ENCODE data around the gene IQGAP1.
"Not testable (repeated sequence)": the region's sequence is repeated elsewhere in the genome, so short reads cannot be mapped to it uniquely, and the experiment has no call there.

IQGAP1 gene

GRCh38 chr15:90489944-90490343, 101.9 kb downstream of the IQGAP1 start:
- no peak for DNase-seq

- DNase-seq = no peak
These were observed 105.6 kb downstream of the IQGAP1 start for GRCh38 chr15:90493647-90494046.

- DNase-seq = no peak
These were observed 107.0 kb downstream of the IQGAP1 start for GRCh38 chr15:90495067-90495466.

GRCh38 chr15:90496791-90497190, 108.7 kb downstream of the IQGAP1 start:
- no peak for DNase-seq

- no peak for DNase-seq
These were observed 109.3 kb downstream of the IQGAP1 start for GRCh38 chr15:90497376-90497775.

GRCh38 chr15:90497912-90498311, 109.9 kb downstream of the IQGAP1 start:
- peak; percentile 27 for DNase-seq

GRCh38 chr15:90500171-90500570, 112.1 kb downstream of the IQGAP1 start:
- no peak for DNase-seq

- no peak for DNase-seq
These were observed 113.9 kb downstream of the IQGAP1 start for GRCh38 chr15:90501898-90502297.

- not testable (repeated sequence) for DNase-seq
These were observed 122.7 kb downstream of the IQGAP1 start for GRCh38 chr15:90510781-90511180.

- DNase-seq = not testable (repeated sequence)
These were observed 123.2 kb downstream of the IQGAP1 start for GRCh38 chr15:90511211-90511618.

- DNase-seq = no peak
These were observed 124.2 kb downstream of the IQGAP1 start for GRCh38 chr15:90512276-90512675.

GRCh38 chr15:90512981-90513380, 124.9 kb downstream of the IQGAP1 start:
- no peak for DNase-seq

GRCh38 chr15:90513448-90513847, 125.4 kb downstream of the IQGAP1 start:
- DNase-seq = no peak

- not testable (repeated sequence) for DNase-seq
These were observed 125.9 kb downstream of the IQGAP1 start for GRCh38 chr15:90513893-90514292.

GRCh38 chr15:90519688-90520087, 131.6 kb downstream of the IQGAP1 start:
- DNase-seq = no peak

- DNase-seq = no peak
These were observed 132.3 kb downstream of the IQGAP1 start for GRCh38 chr15:90520365-90520764.

- DNase-seq = no peak
These were observed 135.3 kb downstream of the IQGAP1 start for GRCh38 chr15:90523373-90523772.

- not testable (repeated sequence) for DNase-seq
These were observed 136.2 kb downstream of the IQGAP1 start for GRCh38 chr15:90524018-90524803.

GRCh38 chr15:90529011-90529370, 140.9 kb downstream of the IQGAP1 start:
- no peak for DNase-seq

GRCh38 chr15:90529371-90530249, 141.6 kb downstream of the IQGAP1 start, which contains the start of gene CRTC3:
Gene CRTC3, plus strand, starts transcription at chr15:90529923. Its CDS starts 149 bp downstream, at chr15:90530072.
- DNase-seq = peak; percentile 16

GRCh38 chr15:90530250-90531051, 142.4 kb downstream of the IQGAP1 start:
- peak; percentile 4 for DNase-seq

GRCh38 chr15:90531147-90531546, 143.1 kb downstream of the IQGAP1 start:
- DNase-seq = no peak

GRCh38 chr15:90535254-90535653, 147.2 kb downstream of the IQGAP1 start:
- no peak for DNase-seq

Measured in NCI-H1105 treated with DMSO at 0.1 percent for 48 hours (cell line).